DND-41 (cell line): ENCODE data around the gene GPM6B.

Experiments
- EZH2 ChIP-seq: IDR thresholded peaks from 3 replicates; pipeline ENCODE4 v1.6.1; 2012; ENCODE audit warnings: borderline replicate concordance, low read depth, mild to moderate bottlenecking, moderate library complexity, low read length, inconsistent platforms; ENCODE audit not compliant: severe bottlenecking
- TF ChIP-seq, protein P1 (sequence below): IDR thresholded peaks from 2 replicates; pipeline ENCODE4 v1.5.1; 2012; ENCODE audit warnings: borderline replicate concordance, low read length, moderate library complexity, mild to moderate bottlenecking; ENCODE audit not compliant: poor library complexity, severe bottlenecking; ENCODE audit errors: extremely low read depth

- TF ChIP-seq, protein P1, sequence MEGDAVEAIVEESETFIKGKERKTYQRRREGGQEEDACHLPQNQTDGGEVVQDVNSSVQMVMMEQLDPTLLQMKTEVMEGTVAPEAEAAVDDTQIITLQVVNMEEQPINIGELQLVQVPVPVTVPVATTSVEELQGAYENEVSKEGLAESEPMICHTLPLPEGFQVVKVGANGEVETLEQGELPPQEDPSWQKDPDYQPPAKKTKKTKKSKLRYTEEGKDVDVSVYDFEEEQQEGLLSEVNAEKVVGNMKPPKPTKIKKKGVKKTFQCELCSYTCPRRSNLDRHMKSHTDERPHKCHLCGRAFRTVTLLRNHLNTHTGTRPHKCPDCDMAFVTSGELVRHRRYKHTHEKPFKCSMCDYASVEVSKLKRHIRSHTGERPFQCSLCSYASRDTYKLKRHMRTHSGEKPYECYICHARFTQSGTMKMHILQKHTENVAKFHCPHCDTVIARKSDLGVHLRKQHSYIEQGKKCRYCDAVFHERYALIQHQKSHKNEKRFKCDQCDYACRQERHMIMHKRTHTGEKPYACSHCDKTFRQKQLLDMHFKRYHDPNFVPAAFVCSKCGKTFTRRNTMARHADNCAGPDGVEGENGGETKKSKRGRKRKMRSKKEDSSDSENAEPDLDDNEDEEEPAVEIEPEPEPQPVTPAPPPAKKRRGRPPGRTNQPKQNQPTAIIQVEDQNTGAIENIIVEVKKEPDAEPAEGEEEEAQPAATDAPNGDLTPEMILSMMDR, result no peak
- TF ChIP-seq EZH2, result no peak
These were observed 10.6 kb upstream of the GPM6B start for GRCh38 chrX:13827298-13828090.
